B cell (primary cell): ENCODE data around the gene SDR39U1. TPM values are rescaled to one million over a fixed set of nuclear protein-coding genes. Genes with fewer than 3 reads are reported as not detected.

Source experiments
- ATAC-seq: fragments of 200-7000 bp; cut with Tn5 transposase; one replicate; pipeline ENCODE4 v1.10.0; 2021; ENCODE audit warnings: low read depth, mild to moderate bottlenecking, moderate number of reproducible peaks, moderate library complexity
- CTCF ChIA-PET: fragments of 350-600 bp; sonication (Branson Sonifier 250); formaldehyde crosslinking; loops from one replicate; lab custom pipeline; 2021; ENCODE audit warnings: antibody characterized with exemption, inconsistent platforms; lab: Charles Lee
- POLR2A ChIA-PET: fragments of 350-600 bp; sonication (Branson Sonifier 250); formaldehyde crosslinking; loops from one replicate; lab custom pipeline; 2021; ENCODE audit warnings: antibody characterized with exemption; lab: Charles Lee
- DNase-seq: peaks from one replicate; pipeline ENCODE4 v3.0.0; 2013
- H2AFZ ChIP-seq: 2 replicates; pipeline ENCODE4 v1.6.1; 2012; ENCODE audit warnings: mild to moderate bottlenecking, low read depth, low read length; ENCODE audit not compliant: insufficient read depth, poor library complexity, severe bottlenecking
- H3K27ac ChIP-seq, 2 donors: 1 replicate in 1 of 2; 2 replicates in 1 of 2; pipeline ENCODE4 v1.5.1; 2012 to 2013; ENCODE audit warnings: low read length in 2 of 2, mild to moderate bottlenecking in 2 of 2, moderate library complexity in 1 of 2
- H3K27me3 ChIP-seq, 4 experiments: fragments of 200-600 bp in 1 of 4; sonication (generic) in 1 of 4; replicated peaks in 1 of 4; 1 replicate in 2 of 4; 2 replicates in 2 of 4; pipeline versions ENCODE4 v1.6.1 to v1.7.0; 2013 to 2016; ENCODE audit warnings: low read length in 3 of 4, mild to moderate bottlenecking in 2 of 4, mixed read lengths in 1 of 4, moderate library complexity in 1 of 4; ENCODE audit not compliant: insufficient read depth in 4 of 4, control insufficient read depth in 3 of 4; ENCODE audit errors: control extremely low read depth in 1 of 4
- H3K36me3 ChIP-seq, 2 experiments: replicated peaks in 1 of 2; 1 replicate in 1 of 2; 2 replicates in 1 of 2; pipeline versions ENCODE4 v1.6.1 to v1.7.1; 2013; ENCODE audit warnings: low read length in 1 of 2; ENCODE audit not compliant: insufficient read depth in 2 of 2, control insufficient read depth in 1 of 2; ENCODE audit errors: control extremely low read depth in 1 of 2, extremely low read depth in 1 of 2
- H3K4me1 ChIP-seq, 2 donors: fragments of 200-600 bp in 1 of 2; sonication (generic) in 1 of 2; 1 replicate in 1 of 2; 2 replicates in 1 of 2; pipeline versions ENCODE4 v1.5.1 to v1.6.1; 2013 to 2017; ENCODE audit warnings: low read length in 2 of 2; ENCODE audit not compliant: control insufficient read depth in 2 of 2, insufficient read depth in 2 of 2
- H3K4me2 ChIP-seq: replicated peaks from 2 replicates; pipeline ENCODE3; 2012; ENCODE audit warnings: mild to moderate bottlenecking, low read depth, low read length; ENCODE audit not compliant: poor library complexity, severe bottlenecking
- H3K4me3 ChIP-seq, 5 experiments: fragments of 200-600 bp in 1 of 5; sonication (generic) in 1 of 5; 1 replicate in 3 of 5; 2 replicates in 2 of 5; pipeline versions ENCODE4 v1.5.1 to v1.7.0; 2011 to 2016; ENCODE audit warnings: low read length in 4 of 5, mild to moderate bottlenecking in 4 of 5, low read depth in 2 of 5, control low read depth in 1 of 5, moderate library complexity in 1 of 5; ENCODE audit not compliant: insufficient read depth in 1 of 5; ENCODE audit errors: control extremely low read depth in 1 of 5, extremely low read depth in 1 of 5
- H3K79me2 ChIP-seq: fragments of 200-600 bp; sonication (generic); one replicate; pipeline ENCODE4 v1.6.0; 2016; ENCODE audit warnings: low read length; ENCODE audit not compliant: control insufficient read depth, insufficient read depth
- H3K9ac ChIP-seq: fragments of 200-600 bp; sonication (generic); 2 replicates; pipeline ENCODE4 v1.6.1; 2017; ENCODE audit warnings: mild to moderate bottlenecking, low read length, moderate library complexity
- H3K9me3 ChIP-seq, 3 donors: one replicate each; pipeline versions ENCODE4 v1.6.1 to v1.7.1; 2013; ENCODE audit warnings: low read length in 2 of 3; ENCODE audit not compliant: control insufficient read depth in 2 of 3, insufficient read depth in 1 of 3; ENCODE audit errors: control extremely low read depth in 1 of 3
- H4K20me1 ChIP-seq: 2 replicates; pipeline ENCODE4 v1.6.0; 2012; ENCODE audit warnings: mild to moderate bottlenecking, low read length; ENCODE audit not compliant: insufficient read depth, control insufficient read depth, poor library complexity, severe bottlenecking
- H3K27ac Mint-ChIP-seq: one replicate; pipeline ENCODE4 v1.8.0; 2021; ENCODE audit warnings: mixed read lengths
- H3K27me3 Mint-ChIP-seq: one replicate; pipeline ENCODE4 v1.8.0; 2021; ENCODE audit warnings: mixed read lengths
- H3K4me1 Mint-ChIP-seq: one replicate; pipeline ENCODE4 v1.8.0; 2021; ENCODE audit warnings: mixed read lengths
- H3K4me3 Mint-ChIP-seq: one replicate; pipeline ENCODE4 v1.8.0; 2021; ENCODE audit warnings: mixed read lengths
- H3K9me3 Mint-ChIP-seq: one replicate; pipeline ENCODE4 v1.8.0; 2022; ENCODE audit warnings: mixed read lengths; ENCODE audit not compliant: insufficient read depth
- CTCF ChIP-seq: fragments of 200-600 bp; IDR thresholded peaks from one replicate; pipeline ENCODE4 v1.8.0; 2022; ENCODE audit warnings: antibody characterized with exemption, mild to moderate bottlenecking
- EZH2 ChIP-seq: IDR thresholded peaks from 2 replicates; pipeline ENCODE4 v1.6.1; 2012; ENCODE audit warnings: borderline replicate concordance, low read depth, mild to moderate bottlenecking, moderate library complexity, low read length; ENCODE audit not compliant: insufficient read depth, poor library complexity, severe bottlenecking
- WGBS: methylation state at CpG from one replicate; pipeline ENCODE4 v1.1.5; 2013; ENCODE audit warnings: missing lambda C conversion rate; ENCODE audit not compliant: insufficient coverage; 5-methylcytosine and 5-hydroxymethylcytosine counted together
- intact Hi-C: fragments of 100-400 bp; cut with micrococcal nuclease; formaldehyde crosslinking; loops from one replicate; pipeline ENCODE4 v1.10.0; 2022
- polyA plus RNA-seq: library from polyadenylated mRNA; depleted of rRNA; stranded (reverse); fragments of >200 nt; gene quantifications from 2 replicates; pipeline ENCODE4 v1.2.3, GENCODE V29; 2012
- total RNA-seq, 2 donors: library from RNA; stranded (reverse); fragments of 120-200 nt in 1 of 2; gene quantifications; 1 replicate in 1 of 2; 2 replicates in 1 of 2; pipeline versions ENCODE4 v1.2.3 to v1.2.4, GENCODE V29; 2013 to 2022

Gene SDR39U1
- total and polyA plus RNA-seq, 2 donors (not counting 1 experiment from before 2014, with no cell fraction given), result 126 to 247 TPM

GRCh38 chr14:24408764-24409163 is 33.8 kb downstream of the SDR39U1 start:
- ChIA-PET CTCF (interaction anchor here (1.0 to 6.0 kb wide), 7 partner anchors 10 to 75 kb away, joined by 3 to 55 read pairs (median 5); partner anchors contain the start of genes KHNYN and NYNRIN), POLR2A (interaction anchor here (1.5 kb wide), 1 partner anchor 10 kb away, joined by 6 read pairs; the partner anchor contains the start of gene NYNRIN)
- no peak for TF ChIP-seq CTCF
- TF ChIP-seq EZH2, result no peak
- peaks cover 0 to 14% (median 8%) of the 10 kb centered on the region in 4 experiments for H3K27me3 ChIP-seq
- H3K9ac ChIP-seq, result no peak overlapping the region
- no peak overlapping the region for H3K4me3 ChIP-seq
- H3K9me3 ChIP-seq, result peaks cover 0 to 3% (median 0%) of the 10 kb centered on the region in 3 donors
- H3K79me2 ChIP-seq, result no peaks in the 10 kb centered on the region
- no peak overlapping the region for H2AFZ ChIP-seq
- intact Hi-C loops, result no loop called here
- H4K20me1 ChIP-seq, result no peaks in the 10 kb centered on the region
- WGBS, result 67% methylated on average over 3 of the region's 3 CpGs
- no peaks in the 10 kb centered on the region for H3K36me3 ChIP-seq
- Mint-ChIP-seq H3K4me1 (no peaks in the 10 kb centered on the region), H3K9me3 (no peaks in the 10 kb centered on the region), H3K4me3 (no peak overlapping the region), H3K27me3 (peaks cover 27% of the 10 kb centered on the region), H3K27ac (no peak overlapping the region)
- no peak overlapping the region for H3K27ac ChIP-seq
- H3K4me1 ChIP-seq, result no peaks in the 10 kb centered on the region
- no peak for ATAC-seq
- no peak overlapping the region for H3K4me2 ChIP-seq
- no peak for DNase-seq

- Histone ChIP-seq H3K27me3 (peaks cover 0 to 14% (median 8%) of the 10 kb centered on the region in 4 experiments), H3K79me2 (no peaks in the 10 kb centered on the region), H3K9ac (no peak overlapping the region), H3K36me3 (no peaks in the 10 kb centered on the region), H3K4me1 (no peaks in the 10 kb centered on the region), H2AFZ (no peak overlapping the region), H4K20me1 (no peaks in the 10 kb centered on the region), H3K9me3 (peaks cover 0 to 3% (median 0%) of the 10 kb centered on the region in 3 donors), H3K4me3 (no peak overlapping the region), H3K4me2 (no peak overlapping the region), H3K27ac (no peak overlapping the region)
- Mint-ChIP-seq H3K9me3 (no peaks in the 10 kb centered on the region), H3K4me1 (no peaks in the 10 kb centered on the region), H3K27ac (no peak overlapping the region), H3K27me3 (peaks cover 33% of the 10 kb centered on the region), H3K4me3 (no peak overlapping the region)
- POLR2A ChIA-PET, result no interaction called here
- CTCF ChIA-PET, result interaction anchor here (0.7 to 3.0 kb wide), 3 partner anchors 23 to 75 kb away, joined by 3 to 13 read pairs (median 7); no protein-coding TSS in a partner anchor
- intact Hi-C loops, result no loop called here
- ATAC-seq (no peak), DNase-seq (no peak)
- WGBS, result 92% methylated on average over 18 of the region's 18 CpGs
- no peak for TF ChIP-seq CTCF
- no peak for TF ChIP-seq EZH2
These were observed 34.8 kb downstream of the SDR39U1 start for GRCh38 chr14:24407608-24408325.
